Mesothelial cell of epicardium (in vitro differentiated cells): Measurements from ENCODE around the gene RAB1B. TPM values are rescaled to one million over a fixed set of nuclear protein-coding genes. Genes with fewer than 3 reads are reported as not detected.

Experiments
- DNase-seq, 2 experiments: peaks; one replicate each; pipeline ENCODE4 v3.0.0; 2021; ENCODE audit warnings: low spot score in 2 of 2; ENCODE audit not compliant: unreplicated experiment in 2 of 2
- H3K27ac Mint-ChIP-seq: 2 replicates; pipeline ENCODE4 v1.8.0; 2021; ENCODE audit warnings: mixed read lengths
- H3K27me3 Mint-ChIP-seq: 2 replicates; pipeline ENCODE4 v1.8.0; 2021; ENCODE audit warnings: low read depth, mixed read lengths
- H3K36me3 Mint-ChIP-seq: 2 replicates; pipeline ENCODE4 v1.8.0; 2021; ENCODE audit warnings: mixed read lengths
- H3K4me1 Mint-ChIP-seq: 2 replicates; pipeline ENCODE4 v1.8.0; 2021; ENCODE audit warnings: mixed read lengths
- H3K4me3 Mint-ChIP-seq: 2 replicates; pipeline ENCODE4 v1.8.0; 2021; ENCODE audit warnings: mild to moderate bottlenecking, moderate library complexity, mixed read lengths
- H3K9me3 Mint-ChIP-seq: 2 replicates; pipeline ENCODE4 v1.8.0; 2021; ENCODE audit warnings: mixed read lengths
- CTCF ChIP-seq: fragments of 200-600 bp; sonication (generic); IDR thresholded peaks from one replicate; pipeline ENCODE4 v1.5.0; 2021; ENCODE audit warnings: antibody characterized with exemption; ENCODE audit not compliant: unreplicated experiment
- total RNA-seq: library from RNA; stranded (reverse); gene quantifications from 3 replicates; pipeline ENCODE4 v1.2.1, GENCODE V29; 2021

Gene RAB1B
- total RNA-seq, 1 donor from 2014 or later: 91.8 TPM

- DNase-seq: no peak
- H3K9me3 Mint-ChIP-seq: peaks cover 6% of the 10 kb centered on the region
- H3K36me3 Mint-ChIP-seq: no peaks in the 10 kb centered on the region
- H3K4me3 Mint-ChIP-seq: no peak overlapping the region
- H3K27ac Mint-ChIP-seq: no peak overlapping the region
- peaks cover 44% of the 10 kb centered on the region for H3K4me1 Mint-ChIP-seq
- H3K27me3 Mint-ChIP-seq: no peaks in the 10 kb centered on the region
- no peak for TF ChIP-seq CTCF
Measured at GRCh38 chr11:66321606-66322005, 53.2 kb downstream of the RAB1B start.

GRCh38 chr11:66322732-66323427 lies 54.4 kb downstream of the RAB1B start:
- peaks cover 47% of the 10 kb centered on the region for H3K4me1 Mint-ChIP-seq
- H3K36me3 Mint-ChIP-seq: no peaks in the 10 kb centered on the region
- no peak for DNase-seq
- H3K4me3 Mint-ChIP-seq: no peak overlapping the region
- no peak overlapping the region for H3K27ac Mint-ChIP-seq
- peaks cover 6% of the 10 kb centered on the region for H3K9me3 Mint-ChIP-seq
- H3K27me3 Mint-ChIP-seq: no peaks in the 10 kb centered on the region
- no peak for TF ChIP-seq CTCF

GRCh38 chr11:66323684-66324083 lies 55.2 kb downstream of the RAB1B start:
- Mint-ChIP-seq H3K27me3 (no peaks in the 10 kb centered on the region), H3K4me1 (peaks cover 45% of the 10 kb centered on the region), H3K4me3 (no peak overlapping the region), H3K36me3 (no peaks in the 10 kb centered on the region), H3K27ac (no peak overlapping the region), H3K9me3 (peaks cover 6% of the 10 kb centered on the region)
- DNase-seq: no peak
- no peak for TF ChIP-seq CTCF

- H3K4me1 Mint-ChIP-seq: peaks cover 40% of the 10 kb centered on the region
- TF ChIP-seq CTCF: no peak
- H3K36me3 Mint-ChIP-seq: no peaks in the 10 kb centered on the region
- H3K4me3 Mint-ChIP-seq: no peak overlapping the region
- no peaks in the 10 kb centered on the region for H3K27me3 Mint-ChIP-seq
- peaks cover 6% of the 10 kb centered on the region for H3K9me3 Mint-ChIP-seq
- peak overlapping the region; percentile 65 for H3K27ac Mint-ChIP-seq
- DNase-seq: no peak
Measured at GRCh38 chr11:66324664-66325063, 56.2 kb downstream of the RAB1B start.

GRCh38 chr11:66325263-66325671 lies 56.8 kb downstream of the RAB1B start:
- Mint-ChIP-seq H3K9me3 (peaks cover 1% of the 10 kb centered on the region), H3K27ac (peak overlapping the region; percentile 56), H3K4me3 (no peak overlapping the region), H3K27me3 (no peaks in the 10 kb centered on the region), H3K4me1 (peaks cover 40% of the 10 kb centered on the region), H3K36me3 (no peaks in the 10 kb centered on the region)
- TF ChIP-seq CTCF: no peak
- no peak for DNase-seq
